Measurements from ENCODE around the gene USH2A. TPM values are rescaled to one million over a fixed set of nuclear protein-coding genes. Genes with fewer than 3 reads are reported as not detected.

The USH2A gene
- total and polyA plus RNA-seq, 5 experiments from 2014 or later: not detected

GRCh38 chr1:216448011-216448510 lies 24.8 kb upstream of the USH2A start:
- H3K27me3 Mint-ChIP-seq: no peaks in the 10 kb centered on the region

GRCh38 chr1:216437603-216438002 lies 14.4 kb upstream of the USH2A start:
- Mint-ChIP-seq H3K4me3 (no peak overlapping the region), H3K27me3 (no peaks in the 10 kb centered on the region), H3K4me1 (no peaks in the 10 kb centered on the region), H3K27ac (no peak overlapping the region), H3K36me3 (no peaks in the 10 kb centered on the region), H3K9me3 (peaks cover 0 to 5% (median 0%) of the 10 kb centered on the region in 9 donors)
- POLR2A ChIA-PET: no interaction called here
- DNase-seq (no peak), ATAC-seq (no peak)

More at GRCh38 chr1:216448011-216448510, 24.8 kb upstream of the USH2A start:
- Mint-ChIP-seq H3K27ac (no peak overlapping the region), H3K4me1 (no peaks in the 10 kb centered on the region), H3K4me3 (no peak overlapping the region), H3K9me3 (peaks cover 2 to 33% (median 8%) of the 10 kb centered on the region in 9 donors), H3K36me3 (no peaks in the 10 kb centered on the region)
- ATAC-seq (no peak), DNase-seq (no peak)
- POLR2A ChIA-PET: no interaction called here

GRCh38 chr1:216434232-216434631 lies 11.0 kb upstream of the USH2A start:
- ATAC-seq: no peak
- H3K4me1 Mint-ChIP-seq: no peaks in the 10 kb centered on the region
- peaks cover 0 to 5% (median 0%) of the 10 kb centered on the region in 5 donors for H3K27me3 Mint-ChIP-seq
- POLR2A ChIA-PET: no interaction called here
- no peak overlapping the region for H3K27ac Mint-ChIP-seq
- H3K9me3 Mint-ChIP-seq: peaks cover 0 to 18% (median 5%) of the 10 kb centered on the region in 9 donors
- H3K4me3 Mint-ChIP-seq: no peak overlapping the region
- H3K36me3 Mint-ChIP-seq: no peaks in the 10 kb centered on the region
- no peak for DNase-seq

GRCh38 chr1:216433175-216433574 lies 9.9 kb upstream of the USH2A start:
- Mint-ChIP-seq H3K9me3 (peaks cover 0 to 18% (median 5%) of the 10 kb centered on the region in 9 donors), H3K27me3 (peaks cover 0 to 5% (median 0%) of the 10 kb centered on the region in 5 donors), H3K36me3 (no peaks in the 10 kb centered on the region), H3K4me3 (no peak overlapping the region), H3K27ac (no peak overlapping the region), H3K4me1 (no peaks in the 10 kb centered on the region)
- POLR2A ChIA-PET: no interaction called here
- ATAC-seq (no peak), DNase-seq (no peak)

GRCh38 chr1:216430744-216431143 lies 7.5 kb upstream of the USH2A start:
- no peak overlapping the region for H3K27ac Mint-ChIP-seq

GRCh38 chr1:216425577-216425976 lies 2.3 kb upstream of the USH2A start:
- no peaks in the 10 kb centered on the region for H3K4me1 Mint-ChIP-seq
- peaks cover 0 to 7% (median 2%) of the 10 kb centered on the region in 9 donors for H3K9me3 Mint-ChIP-seq
- ATAC-seq (no peak), DNase-seq (no peak)
- no peak overlapping the region for H3K4me3 Mint-ChIP-seq
- no peaks in the 10 kb centered on the region for H3K36me3 Mint-ChIP-seq
- no peak overlapping the region for H3K27ac Mint-ChIP-seq
- H3K27me3 Mint-ChIP-seq: no peaks in the 10 kb centered on the region
- POLR2A ChIA-PET: no interaction called here

More at GRCh38 chr1:216430744-216431143, 7.5 kb upstream of the USH2A start:
- Mint-ChIP-seq H3K36me3 (no peaks in the 10 kb centered on the region), H3K4me3 (no peak overlapping the region), H3K9me3 (peaks cover 0 to 18% (median 6%) of the 10 kb centered on the region in 9 donors), H3K4me1 (no peaks in the 10 kb centered on the region), H3K27me3 (peaks cover 0 to 5% (median 0%) of the 10 kb centered on the region in 5 donors)
- ATAC-seq (no peak), DNase-seq (no peak)
- POLR2A ChIA-PET: no interaction called here

GRCh38 chr1:216420746-216421145 lies 2.5 kb downstream of the USH2A start:
- Mint-ChIP-seq H3K27ac (no peak overlapping the region), H3K36me3 (no peaks in the 10 kb centered on the region), H3K27me3 (no peaks in the 10 kb centered on the region), H3K9me3 (peaks cover 0 to 9% (median 2%) of the 10 kb centered on the region in 9 donors), H3K4me1 (no peaks in the 10 kb centered on the region), H3K4me3 (no peak overlapping the region)
- POLR2A ChIA-PET: no interaction called here
- ATAC-seq (no peak), DNase-seq (no peak)

- no peaks in the 10 kb centered on the region for H3K27me3 Mint-ChIP-seq
- POLR2A ChIA-PET: no interaction called here
- peaks cover 0 to 9% (median 0%) of the 10 kb centered on the region in 9 donors for H3K9me3 Mint-ChIP-seq
- no peak overlapping the region for H3K27ac Mint-ChIP-seq
- H3K4me3 Mint-ChIP-seq: no peak overlapping the region
- no peaks in the 10 kb centered on the region for H3K36me3 Mint-ChIP-seq
- no peaks in the 10 kb centered on the region for H3K4me1 Mint-ChIP-seq
- DNase-seq: no peak
- ATAC-seq: no peak
These were observed 3.0 kb downstream of the USH2A start for GRCh38 chr1:216420263-216420662.

- H3K36me3 Mint-ChIP-seq: no peaks in the 10 kb centered on the region
- H3K27me3 Mint-ChIP-seq: no peaks in the 10 kb centered on the region
- H3K9me3 Mint-ChIP-seq: peaks cover 0 to 9% (median 3%) of the 10 kb centered on the region in 9 donors
- no peaks in the 10 kb centered on the region for H3K4me1 Mint-ChIP-seq
- H3K4me3 Mint-ChIP-seq: no peak overlapping the region
- H3K27ac Mint-ChIP-seq: no peak overlapping the region
- DNase-seq (no peak), ATAC-seq (no peak)
- POLR2A ChIA-PET: no interaction called here
These were observed 6.8 kb downstream of the USH2A start for GRCh38 chr1:216416488-216416887.

GRCh38 chr1:216410026-216410425 lies 13.2 kb downstream of the USH2A start:
- no peak overlapping the region for H3K4me3 Mint-ChIP-seq
- peaks cover 0 to 14% (median 2%) of the 10 kb centered on the region in 9 donors for H3K9me3 Mint-ChIP-seq
- no peak for ATAC-seq
- POLR2A ChIA-PET: no interaction called here
- no peak overlapping the region for H3K27ac Mint-ChIP-seq
- no peaks in the 10 kb centered on the region for H3K27me3 Mint-ChIP-seq
- no peaks in the 10 kb centered on the region for H3K4me1 Mint-ChIP-seq
- no peaks in the 10 kb centered on the region for H3K36me3 Mint-ChIP-seq
- DNase-seq: no peak

- no peaks in the 10 kb centered on the region for H3K36me3 Mint-ChIP-seq
- H3K27me3 Mint-ChIP-seq: no peaks in the 10 kb centered on the region
- POLR2A ChIA-PET: no interaction called here
- no peak for ATAC-seq
- no peak overlapping the region for H3K4me3 Mint-ChIP-seq
- H3K27ac Mint-ChIP-seq: no peak overlapping the region
- H3K4me1 Mint-ChIP-seq: no peaks in the 10 kb centered on the region
- DNase-seq: no peak
- peaks cover 0 to 12% (median 2%) of the 10 kb centered on the region in 9 donors for H3K9me3 Mint-ChIP-seq
These were observed 32.3 kb downstream of the USH2A start for GRCh38 chr1:216390956-216391355.

- H3K27me3 Mint-ChIP-seq: no peaks in the 10 kb centered on the region
- no peak for DNase-seq
- POLR2A ChIA-PET: no interaction called here
- H3K9me3 Mint-ChIP-seq: peaks cover 0 to 11% (median 2%) of the 10 kb centered on the region in 9 donors
- no peaks in the 10 kb centered on the region for H3K4me1 Mint-ChIP-seq
- no peak for ATAC-seq
- no peak overlapping the region for H3K27ac Mint-ChIP-seq
- no peak overlapping the region for H3K4me3 Mint-ChIP-seq
- no peaks in the 10 kb centered on the region for H3K36me3 Mint-ChIP-seq
These were observed 33.5 kb downstream of the USH2A start for GRCh38 chr1:216389774-216390173.

- no peak overlapping the region for H3K4me3 Mint-ChIP-seq
- H3K4me1 Mint-ChIP-seq: no peaks in the 10 kb centered on the region
- DNase-seq (no peak), ATAC-seq (no peak)
- no peaks in the 10 kb centered on the region for H3K27me3 Mint-ChIP-seq
- POLR2A ChIA-PET: no interaction called here
- H3K27ac Mint-ChIP-seq: no peak overlapping the region
- H3K9me3 Mint-ChIP-seq: peaks cover 0 to 10% (median 2%) of the 10 kb centered on the region in 9 donors
- H3K36me3 Mint-ChIP-seq: no peaks in the 10 kb centered on the region
These were observed 34.7 kb downstream of the USH2A start for GRCh38 chr1:216388558-216388957.

GRCh38 chr1:216387782-216388181 lies 35.5 kb downstream of the USH2A start:
- Mint-ChIP-seq H3K4me3 (no peak overlapping the region), H3K36me3 (no peaks in the 10 kb centered on the region), H3K4me1 (no peaks in the 10 kb centered on the region), H3K27ac (no peak overlapping the region), H3K9me3 (peaks cover 0 to 10% (median 2%) of the 10 kb centered on the region in 9 donors), H3K27me3 (no peaks in the 10 kb centered on the region)
- ATAC-seq: no peak
- POLR2A ChIA-PET: no interaction called here
- DNase-seq: no peak

Measured in naive thymus-derived CD8-positive, alpha-beta T cell (primary cell).